ENCODE measurements around the gene PITX3.

The PITX3 gene

DNA sequence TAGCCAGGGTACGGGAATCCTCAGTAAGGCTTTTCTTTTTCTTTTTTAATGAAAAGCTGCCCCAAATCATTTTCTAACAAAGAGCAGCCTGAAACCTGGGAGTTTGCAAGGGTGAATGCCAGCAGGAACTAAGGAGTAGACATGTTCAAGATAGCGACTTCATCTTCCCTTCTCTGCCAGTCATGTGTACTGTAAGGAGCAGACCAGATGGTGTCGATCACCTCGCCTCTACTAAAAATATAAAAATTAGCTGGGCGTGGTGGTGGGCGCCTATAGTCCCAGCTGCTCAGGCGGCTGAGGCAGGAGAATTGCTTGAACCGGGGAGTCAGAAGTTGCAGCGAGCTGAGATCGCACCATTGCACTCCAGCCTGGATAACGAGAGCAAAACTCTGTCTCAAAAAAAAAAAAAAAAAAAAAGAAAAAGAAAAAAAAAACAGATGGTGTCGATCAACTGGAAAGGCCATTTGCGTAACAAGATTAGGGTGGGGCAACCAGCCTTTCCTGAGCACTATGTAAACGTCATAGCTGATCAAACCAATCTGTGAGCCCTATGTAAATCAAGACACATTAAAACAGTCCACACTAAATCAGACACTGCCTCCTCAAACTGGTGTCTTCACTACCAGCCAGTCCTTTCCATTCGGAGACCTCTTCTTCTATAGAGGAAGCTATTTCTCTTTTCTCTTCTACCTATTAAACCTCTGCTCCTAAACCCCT, 55.3 kb downstream of the PITX3 start:
- DNase-seq (ENCODE audit: low read depth in 1 of 2, low spot score in 1 of 2), result no peak

- no peak for DNase-seq (ENCODE audit: low read depth in 1 of 2, low spot score in 1 of 2)
These were observed 56.0 kb downstream of the PITX3 start for GRCh38 chr10:102185272-102185671.

GRCh38 chr10:102184606-102185005, 56.7 kb downstream of the PITX3 start:
- no peak for DNase-seq (ENCODE audit: low read depth in 1 of 2, low spot score in 1 of 2)

Measured in activated T-helper 1 cell treated with anti-CD3 and anti-CD28 coated beads, Interleukin-2, amount 50 U/mL, for 16 hours (primary cell).